Adipose tissue (tissue), 3 donors: ENCODE results near the gene MCRIP1. TPM values are rescaled to one million over a fixed set of nuclear protein-coding genes. Genes with fewer than 3 reads are reported as not detected.
"Not testable (repeated sequence)": the region's sequence is repeated elsewhere in the genome, so short reads cannot be mapped to it uniquely, and the experiment has no call there.

ENCODE experiments used
- H3K27ac ChIP-seq: one replicate; pipeline ENCODE4 v1.5.1; 2013; ENCODE audit warnings: low read depth, low read length
- WGBS, 3 donors: extraction: QIAGEN DNeasy Blood & Tissue Kit; methylation state at CpG; one replicate each; pipeline ENCODE4 v1.1.7; 2013; 5-methylcytosine and 5-hydroxymethylcytosine counted together
- polyA plus RNA-seq, 3 donors: library from polyadenylated mRNA; stranded (reverse); fragments of 200-250 nt; gene quantifications; one replicate each; pipeline ENCODE4 v1.2.3, GENCODE V29; 2013
- donor health status: healthy with polysubstance abuse.
- donor health status: Bipolar disorder and iron deficiency.
- donor health status: healthy.

MCRIP1 gene
- polyA plus RNA-seq, 3 donors: 92.8 to 190 (median 116) TPM

GRCh38 chr17:81844327-81844851, 11.3 kb upstream of the MCRIP1 start:
- H3K27ac ChIP-seq: no peak overlapping the region
- 80 to 89% (median 88%) methylated on average over 14 of the region's 14 CpGs for WGBS, 3 donors

- WGBS, 3 donors: 82 to 85% (median 85%) methylated on average over 30 of the region's 30 CpGs
- no peak overlapping the region for H3K27ac ChIP-seq
Observed at GRCh38 chr17:81843713-81844326, 10.7 kb upstream of the MCRIP1 start.

GRCh38 chr17:81842725-81843504, 9.8 kb upstream of the MCRIP1 start:
- H3K27ac ChIP-seq: no peak overlapping the region
- 44 to 66% (median 61%) methylated on average over 21 of the region's 21 CpGs for WGBS, 3 donors

GRCh38 chr17:81842378-81842724, 9.3 kb upstream of the MCRIP1 start:
- no peak overlapping the region for H3K27ac ChIP-seq
- 82 to 93% (median 89%) methylated on average over 11 of the region's 11 CpGs for WGBS, 3 donors

- no peak overlapping the region for H3K27ac ChIP-seq
- WGBS, 3 donors: 58 to 79% (median 75%) methylated on average over 14 to 15 of the region's 15 CpGs
Observed at GRCh38 chr17:81841866-81842265, 8.8 kb upstream of the MCRIP1 start.

- 39 to 64% (median 59%) methylated on average over 35 to 40 of the region's 40 CpGs for WGBS, 3 donors
- no peak overlapping the region for H3K27ac ChIP-seq
Observed at GRCh38 chr17:81840826-81841778, 8.0 kb upstream of the MCRIP1 start.

- not testable (repeated sequence) for H3K27ac ChIP-seq
- whole genome bisulfite sequencing, 3 donors: 92 to 94% (median 92%) methylated on average over 5 of the region's 5 CpGs
Observed at GRCh38 chr17:81840059-81840458, 7.0 kb upstream of the MCRIP1 start.

- 78 to 81% (median 81%) methylated on average over 15 of the region's 15 CpGs for WGBS, 3 donors
- no peak overlapping the region for H3K27ac ChIP-seq
Observed at GRCh38 chr17:81839301-81839700, 6.2 kb upstream of the MCRIP1 start.

GRCh38 chr17:81838753-81839255, 5.7 kb upstream of the MCRIP1 start:
- 44 to 50% (median 44%) methylated on average over 17 of the region's 17 CpGs for WGBS, 3 donors
- H3K27ac ChIP-seq: no peak overlapping the region

GRCh38 chr17:81837641-81838040, 4.5 kb upstream of the MCRIP1 start:
- no peak overlapping the region for H3K27ac ChIP-seq
- WGBS, 3 donors: 54 to 81% (median 55%) methylated on average over 9 of the region's 9 CpGs

- 90 to 91% (median 91%) methylated on average over 26 of the region's 26 CpGs for WGBS, 3 donors
- no peak within 1 kb of the TSS for H3K27ac ChIP-seq
Observed at GRCh38 chr17:81834831-81835267, 1.8 kb upstream of the MCRIP1 start, which contains the start of gene PPP1R27. Gene PPP1R27, minus strand, starts transcription at chr17:81835050. Its CDS starts 97 bp downstream, at chr17:81834953.

GRCh38 chr17:81833921-81834830, 1.1 kb upstream of the MCRIP1 start:
- no peak overlapping the region for H3K27ac ChIP-seq
- 85 to 88% (median 86%) methylated on average over 30 to 31 of the region's 31 CpGs for WGBS, 3 donors

- 0 to 1% (median 0%) methylated on average over 47 to 63 of the region's 65 CpGs for WGBS, 3 donors
- peak overlapping the region; percentile 51 for H3K27ac ChIP-seq
Observed at GRCh38 chr17:81832608-81833159, 407 bp downstream of the MCRIP1 start.

- 16 to 27% (median 21%) methylated on average over 18 of the region's 18 CpGs for WGBS, 3 donors
- peak overlapping the region; percentile 51 for H3K27ac ChIP-seq
Observed at GRCh38 chr17:81831957-81832607, 1.0 kb downstream of the MCRIP1 start.

- WGBS, 3 donors: 60 to 93% (median 78%) methylated on average over 7 of the region's 7 CpGs
- peak overlapping the region; percentile 51 for H3K27ac ChIP-seq
Observed at GRCh38 chr17:81831563-81831956, 1.5 kb downstream of the MCRIP1 start.

- 90 to 93% (median 91%) methylated on average over 6 of the region's 6 CpGs for WGBS, 3 donors
- H3K27ac ChIP-seq: no peak overlapping the region
Observed at GRCh38 chr17:81829858-81830257, 3.2 kb downstream of the MCRIP1 start.

GRCh38 chr17:81828656-81829055, 4.4 kb downstream of the MCRIP1 start:
- WGBS, 3 donors: 64 to 74% (median 72%) methylated on average over 6 to 7 of the region's 7 CpGs
- H3K27ac ChIP-seq: no peak overlapping the region
